Measurements from ENCODE around the gene KLHDC4.

Gene KLHDC4

DNA sequence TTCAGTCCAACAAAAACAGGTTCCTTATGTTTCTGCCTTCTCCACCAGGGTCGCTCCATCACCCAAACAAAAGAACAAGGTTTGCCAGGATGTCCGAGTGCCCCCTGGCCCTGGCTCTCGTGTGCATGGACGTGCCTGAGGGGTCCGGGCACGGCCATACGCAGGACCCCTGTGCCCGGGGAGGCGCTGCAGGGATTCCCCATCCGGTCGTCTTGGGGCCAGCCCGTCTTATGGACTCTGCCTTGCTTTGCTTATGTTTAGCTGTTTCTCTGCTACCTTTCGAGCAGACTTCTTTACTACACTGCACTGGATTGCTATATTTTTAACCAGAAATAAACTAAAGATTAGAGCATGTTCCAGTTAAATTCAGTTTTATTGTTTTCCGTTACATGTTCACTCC lies 68.0 kb downstream of the KLHDC4 start:
- Histone ChIP-seq H3K79me2 (ENCODE audit: control insufficient read depth, insufficient read depth, low read length) (no peaks in the 10 kb centered on the region), H3K36me3 (ENCODE audit: control insufficient read depth, insufficient read depth, low read length) (no peaks in the 10 kb centered on the region), H4K8ac (ENCODE audit: low read depth, low read length) (no peak overlapping the region), H2BK15ac (replicated peaks; ENCODE audit: low read depth) (no peak overlapping the region), H3K4me3 (ENCODE audit: low read length) (no peak overlapping the region), H3K56ac (ENCODE audit: low read length) (no peak overlapping the region), H3K4me2 (ENCODE audit: low read length) (no peak overlapping the region), H3K79me1 (ENCODE audit: low read length) (no peaks in the 10 kb centered on the region), H2AK5ac (ENCODE audit: low read length) (no peak overlapping the region), H3K18ac (ENCODE audit: low read length) (no peak overlapping the region), H3K4ac (ENCODE audit: low read depth, low read length) (no peak overlapping the region), H2BK5ac (ENCODE audit: low read length) (no peak overlapping the region), H3K23ac (ENCODE audit: low read length) (no peak overlapping the region), H3K4me1 (ENCODE audit: control insufficient read depth, low read depth, low read length) (no peaks in the 10 kb centered on the region), H2BK120ac (ENCODE audit: low read depth, low read length) (no peak overlapping the region), H4K5ac (ENCODE audit: low read length) (no peak overlapping the region), H3K27ac (ENCODE audit: low read depth, low read length) (no peak overlapping the region), H3K27me3 (ENCODE audit: insufficient read depth, low read length, poor library complexity) (no peaks in the 10 kb centered on the region), H3K9ac (ENCODE audit: low read length) (no peak overlapping the region)
- no CpG with 5 or more reads among the region's 14 CpGs for WGBS (ENCODE audit: extremely low coverage, insufficient coverage, low lambda C conversion rate)
- no peak for DNase-seq

DNA sequence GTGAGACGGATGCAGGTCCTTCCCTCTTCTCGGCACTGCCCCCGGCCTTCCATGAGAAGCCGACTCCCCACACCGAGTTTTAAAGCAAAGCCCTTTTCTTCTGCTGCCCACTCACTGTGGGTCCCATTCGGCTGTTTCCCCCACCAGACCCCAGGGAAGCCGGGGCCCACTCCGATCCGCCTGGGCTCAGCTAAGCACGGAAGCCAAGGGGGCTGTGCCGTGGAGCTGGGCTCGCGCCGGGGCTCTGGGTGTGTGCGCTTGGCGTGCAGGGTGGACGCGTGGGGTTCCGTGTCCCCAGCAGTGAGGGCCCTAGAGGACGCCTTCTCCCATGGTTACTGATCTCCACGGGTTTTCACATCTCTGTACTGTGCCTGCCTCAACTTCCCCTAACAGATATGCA lies 68.5 kb downstream of the KLHDC4 start:
- H2AK5ac ChIP-seq (ENCODE audit: low read length), result no peak overlapping the region
- H3K79me2 ChIP-seq (ENCODE audit: control insufficient read depth, insufficient read depth, low read length), result no peaks in the 10 kb centered on the region
- no peak overlapping the region for H2BK120ac ChIP-seq (ENCODE audit: low read depth, low read length)
- H3K36me3 ChIP-seq (ENCODE audit: control insufficient read depth, insufficient read depth, low read length), result no peaks in the 10 kb centered on the region
- H3K18ac ChIP-seq (ENCODE audit: low read length), result no peak overlapping the region
- H3K4me1 ChIP-seq (ENCODE audit: control insufficient read depth, low read depth, low read length), result no peaks in the 10 kb centered on the region
- no peak overlapping the region for H2BK15ac ChIP-seq (replicated peaks; ENCODE audit: low read depth)
- H3K4me2 ChIP-seq (ENCODE audit: low read length), result no peak overlapping the region
- H3K9ac ChIP-seq (ENCODE audit: low read length), result no peak overlapping the region
- H3K56ac ChIP-seq (ENCODE audit: low read length), result no peak overlapping the region
- no peak overlapping the region for H3K27ac ChIP-seq (ENCODE audit: low read depth, low read length)
- no peak overlapping the region for H4K8ac ChIP-seq (ENCODE audit: low read depth, low read length)
- DNase-seq, result no peak
- no peak overlapping the region for H4K5ac ChIP-seq (ENCODE audit: low read length)
- no CpG with 5 or more reads among the region's 21 CpGs for WGBS (ENCODE audit: extremely low coverage, insufficient coverage, low lambda C conversion rate)
- H3K4ac ChIP-seq (ENCODE audit: low read depth, low read length), result no peak overlapping the region
- H3K27me3 ChIP-seq (ENCODE audit: insufficient read depth, low read length, poor library complexity), result no peaks in the 10 kb centered on the region
- H3K79me1 ChIP-seq (ENCODE audit: low read length), result no peaks in the 10 kb centered on the region
- H2BK5ac ChIP-seq (ENCODE audit: low read length), result no peak overlapping the region
- no peak overlapping the region for H3K4me3 ChIP-seq (ENCODE audit: low read length)
- no peak overlapping the region for H3K23ac ChIP-seq (ENCODE audit: low read length)

DNA sequence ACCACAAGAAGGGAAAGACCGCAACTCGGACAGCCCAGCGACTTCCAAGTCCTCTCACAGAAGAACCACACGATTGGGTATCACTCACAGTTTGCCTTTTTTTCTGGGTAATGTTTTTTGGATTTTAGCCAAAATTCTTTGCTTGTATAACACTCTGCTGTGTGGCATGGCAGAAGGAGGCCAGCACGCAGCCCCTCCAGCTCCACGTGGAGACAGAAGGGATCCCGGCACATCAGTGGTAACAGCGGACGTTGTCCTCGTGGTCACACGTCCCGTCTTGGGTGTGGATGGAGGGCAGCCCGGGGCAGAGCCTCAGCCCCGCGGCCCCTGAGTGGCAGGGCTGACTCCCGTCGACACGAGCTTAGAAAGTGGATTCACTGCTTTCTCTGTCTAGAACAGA lies 69.1 kb downstream of the KLHDC4 start:
- Histone ChIP-seq H2BK120ac (ENCODE audit: low read depth, low read length) (no peak overlapping the region), H3K56ac (ENCODE audit: low read length) (no peak overlapping the region), H3K4me2 (ENCODE audit: low read length) (no peak overlapping the region), H3K23ac (ENCODE audit: low read length) (no peak overlapping the region), H4K8ac (ENCODE audit: low read depth, low read length) (no peak overlapping the region), H3K36me3 (ENCODE audit: control insufficient read depth, insufficient read depth, low read length) (no peaks in the 10 kb centered on the region), H2BK15ac (replicated peaks; ENCODE audit: low read depth) (no peak overlapping the region), H3K4me3 (ENCODE audit: low read length) (no peak overlapping the region), H3K18ac (ENCODE audit: low read length) (no peak overlapping the region), H2BK5ac (ENCODE audit: low read length) (no peak overlapping the region), H3K79me1 (ENCODE audit: low read length) (no peaks in the 10 kb centered on the region), H3K27me3 (ENCODE audit: insufficient read depth, low read length, poor library complexity) (no peaks in the 10 kb centered on the region), H3K79me2 (ENCODE audit: control insufficient read depth, insufficient read depth, low read length) (no peaks in the 10 kb centered on the region), H3K4me1 (ENCODE audit: control insufficient read depth, low read depth, low read length) (no peaks in the 10 kb centered on the region), H3K4ac (ENCODE audit: low read depth, low read length) (no peak overlapping the region), H3K9ac (ENCODE audit: low read length) (no peak overlapping the region), H4K5ac (ENCODE audit: low read length) (no peak overlapping the region), H3K27ac (ENCODE audit: low read depth, low read length) (no peak overlapping the region), H2AK5ac (ENCODE audit: low read length) (no peak overlapping the region)
- WGBS (ENCODE audit: extremely low coverage, insufficient coverage, low lambda C conversion rate), result no CpG with 5 or more reads among the region's 18 CpGs
- no peak for DNase-seq

DNA sequence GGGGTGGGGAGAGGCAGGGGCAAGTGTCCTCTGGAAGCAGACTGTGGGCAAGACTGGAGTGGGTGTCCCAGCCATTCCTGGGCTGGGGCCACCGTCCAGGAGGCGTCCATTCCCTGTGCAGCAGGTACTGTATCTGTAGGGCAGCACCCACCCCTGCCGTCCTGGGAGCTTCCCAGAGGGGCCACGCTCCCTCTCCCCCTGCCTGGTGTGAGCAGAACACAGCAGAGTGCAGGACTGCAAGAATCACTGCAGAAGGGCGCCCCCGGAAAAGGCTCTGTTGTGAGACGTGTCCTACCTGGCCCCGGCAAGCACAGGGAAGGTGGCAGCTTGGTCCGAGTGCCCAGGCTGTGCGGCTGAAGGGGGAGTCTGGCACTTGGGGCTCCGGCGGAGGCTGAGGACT lies 70.3 kb downstream of the KLHDC4 start:
- H3K79me1 ChIP-seq (ENCODE audit: low read length), result no peaks in the 10 kb centered on the region
- WGBS (ENCODE audit: extremely low coverage, insufficient coverage, low lambda C conversion rate), result no CpG with 5 or more reads among the region's 12 CpGs
- H3K27me3 ChIP-seq (ENCODE audit: insufficient read depth, low read length, poor library complexity), result no peaks in the 10 kb centered on the region
- H2AK5ac ChIP-seq (ENCODE audit: low read length), result no peak overlapping the region
- H3K9ac ChIP-seq (ENCODE audit: low read length), result no peak overlapping the region
- no peak for DNase-seq
- H3K79me2 ChIP-seq (ENCODE audit: control insufficient read depth, insufficient read depth, low read length), result no peaks in the 10 kb centered on the region
- no peak overlapping the region for H2BK5ac ChIP-seq (ENCODE audit: low read length)
- H2BK15ac ChIP-seq (replicated peaks; ENCODE audit: low read depth), result no peak overlapping the region
- H3K4me3 ChIP-seq (ENCODE audit: low read length), result no peak overlapping the region
- H2BK120ac ChIP-seq (ENCODE audit: low read depth, low read length), result no peak overlapping the region
- no peak overlapping the region for H3K4me2 ChIP-seq (ENCODE audit: low read length)
- no peak overlapping the region for H3K18ac ChIP-seq (ENCODE audit: low read length)
- no peak overlapping the region for H3K27ac ChIP-seq (ENCODE audit: low read depth, low read length)
- no peak overlapping the region for H3K4ac ChIP-seq (ENCODE audit: low read depth, low read length)
- no peak overlapping the region for H4K5ac ChIP-seq (ENCODE audit: low read length)
- H3K23ac ChIP-seq (ENCODE audit: low read length), result no peak overlapping the region
- no peaks in the 10 kb centered on the region for H3K36me3 ChIP-seq (ENCODE audit: control insufficient read depth, insufficient read depth, low read length)
- no peaks in the 10 kb centered on the region for H3K4me1 ChIP-seq (ENCODE audit: control insufficient read depth, low read depth, low read length)
- no peak overlapping the region for H4K8ac ChIP-seq (ENCODE audit: low read depth, low read length)
- H3K56ac ChIP-seq (ENCODE audit: low read length), result no peak overlapping the region

- no peak for DNase-seq
Measured at GRCh38 chr16:87694441-87695125, 71.2 kb downstream of the KLHDC4 start.

DNA sequence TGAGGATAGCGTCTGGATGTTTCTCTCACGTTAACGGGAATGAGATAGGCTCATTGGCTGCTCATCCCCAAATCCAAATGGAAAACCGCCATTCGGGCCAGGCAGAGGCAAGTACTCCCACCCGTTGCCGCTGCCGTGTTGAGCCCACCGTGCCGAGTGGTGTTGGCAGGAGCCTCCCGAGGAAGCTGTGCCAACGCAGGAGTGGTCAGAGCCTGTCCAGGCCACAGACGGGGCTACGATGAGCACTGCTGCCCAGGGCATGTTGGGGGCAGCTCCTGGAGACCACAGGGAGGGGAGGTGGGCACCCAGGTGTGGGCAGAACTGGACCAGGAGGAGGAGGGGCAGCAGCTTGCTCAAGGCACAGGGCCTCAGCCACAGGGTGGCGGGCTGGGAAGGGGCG lies 72.0 kb downstream of the KLHDC4 start:
- no peak overlapping the region for H2BK5ac ChIP-seq (ENCODE audit: low read length)
- H3K4ac ChIP-seq (ENCODE audit: low read depth, low read length), result no peak overlapping the region
- no peak overlapping the region for H3K4me3 ChIP-seq (ENCODE audit: low read length)
- H4K5ac ChIP-seq (ENCODE audit: low read length), result no peak overlapping the region
- H2AK5ac ChIP-seq (ENCODE audit: low read length), result no peak overlapping the region
- H2BK120ac ChIP-seq (ENCODE audit: low read depth, low read length), result no peak overlapping the region
- H3K79me2 ChIP-seq (ENCODE audit: control insufficient read depth, insufficient read depth, low read length), result no peaks in the 10 kb centered on the region
- H3K23ac ChIP-seq (ENCODE audit: low read length), result no peak overlapping the region
- H3K9ac ChIP-seq (ENCODE audit: low read length), result no peak overlapping the region
- no CpG with 5 or more reads among the region's 16 CpGs for WGBS (ENCODE audit: extremely low coverage, insufficient coverage, low lambda C conversion rate)
- H3K79me1 ChIP-seq (ENCODE audit: low read length), result no peaks in the 10 kb centered on the region
- H3K56ac ChIP-seq (ENCODE audit: low read length), result no peak overlapping the region
- no peaks in the 10 kb centered on the region for H3K27me3 ChIP-seq (ENCODE audit: insufficient read depth, low read length, poor library complexity)
- no peaks in the 10 kb centered on the region for H3K4me1 ChIP-seq (ENCODE audit: control insufficient read depth, low read depth, low read length)
- no peak overlapping the region for H3K18ac ChIP-seq (ENCODE audit: low read length)
- H3K27ac ChIP-seq (ENCODE audit: low read depth, low read length), result no peak overlapping the region
- H3K36me3 ChIP-seq (ENCODE audit: control insufficient read depth, insufficient read depth, low read length), result no peaks in the 10 kb centered on the region
- no peak overlapping the region for H4K8ac ChIP-seq (ENCODE audit: low read depth, low read length)
- DNase-seq, result no peak
- H3K4me2 ChIP-seq (ENCODE audit: low read length), result no peak overlapping the region
- H2BK15ac ChIP-seq (replicated peaks; ENCODE audit: low read depth), result no peak overlapping the region

More at GRCh38 chr16:87694441-87695125, 71.2 kb downstream of the KLHDC4 start:
- no peaks in the 10 kb centered on the region for H3K79me1 ChIP-seq (ENCODE audit: low read length)
- H3K4ac ChIP-seq (ENCODE audit: low read depth, low read length), result no peak overlapping the region
- H4K5ac ChIP-seq (ENCODE audit: low read length), result no peak overlapping the region
- H3K18ac ChIP-seq (ENCODE audit: low read length), result no peak overlapping the region
- no peaks in the 10 kb centered on the region for H3K36me3 ChIP-seq (ENCODE audit: control insufficient read depth, insufficient read depth, low read length)
- no peak overlapping the region for H2BK120ac ChIP-seq (ENCODE audit: low read depth, low read length)
- H3K4me2 ChIP-seq (ENCODE audit: low read length), result no peak overlapping the region
- no peak overlapping the region for H3K23ac ChIP-seq (ENCODE audit: low read length)
- no peak overlapping the region for H4K8ac ChIP-seq (ENCODE audit: low read depth, low read length)
- H3K56ac ChIP-seq (ENCODE audit: low read length), result no peak overlapping the region
- no peak overlapping the region for H2BK15ac ChIP-seq (replicated peaks; ENCODE audit: low read depth)
- no peak overlapping the region for H2BK5ac ChIP-seq (ENCODE audit: low read length)
- H3K4me1 ChIP-seq (ENCODE audit: control insufficient read depth, low read depth, low read length), result no peaks in the 10 kb centered on the region
- H3K27me3 ChIP-seq (ENCODE audit: insufficient read depth, low read length, poor library complexity), result no peaks in the 10 kb centered on the region
- no peak overlapping the region for H3K27ac ChIP-seq (ENCODE audit: low read depth, low read length)
- no peak overlapping the region for H2AK5ac ChIP-seq (ENCODE audit: low read length)
- no peak overlapping the region for H3K9ac ChIP-seq (ENCODE audit: low read length)
- WGBS (ENCODE audit: extremely low coverage, insufficient coverage, low lambda C conversion rate), result no CpG with 5 or more reads among the region's 20 CpGs
- H3K79me2 ChIP-seq (ENCODE audit: control insufficient read depth, insufficient read depth, low read length), result no peaks in the 10 kb centered on the region
- H3K4me3 ChIP-seq (ENCODE audit: low read length), result no peak overlapping the region
